ENCODE data around the gene UBE2M.
A peak's percentile ranks its signal among the peaks of the same experiment; 100 is the strongest.
"Not testable (repeated sequence)": the region's sequence is repeated elsewhere in the genome, so short reads cannot be mapped to it uniquely, and the experiment has no call there.

The UBE2M gene

GRCh38 chr19:58539169-58539559, 19.2 kb downstream of the UBE2M start:
- not testable (repeated sequence) for DNase-seq (ENCODE audit: low read depth, low spot score)

GRCh38 chr19:58538257-58539168, 19.9 kb downstream of the UBE2M start:
- peak; percentile 61 for DNase-seq (ENCODE audit: low read depth, low spot score)

GRCh38 chr19:58536852-58537798, 21.3 kb downstream of the UBE2M start:
- DNase-seq (ENCODE audit: low read depth, low spot score) = no peak

GRCh38 chr19:58535857-58536256, 22.6 kb downstream of the UBE2M start:
- DNase-seq (ENCODE audit: low read depth, low spot score) = no peak

- DNase-seq (ENCODE audit: low read depth, low spot score) = no peak
These were observed 27.2 kb downstream of the UBE2M start for GRCh38 chr19:58531034-58531840.

GRCh38 chr19:58529405-58529804, 29.0 kb downstream of the UBE2M start:
- no peak for DNase-seq (ENCODE audit: low read depth, low spot score)

- DNase-seq (ENCODE audit: low read depth, low spot score) = no peak
These were observed 35.7 kb downstream of the UBE2M start for GRCh38 chr19:58522709-58523108.

- DNase-seq (ENCODE audit: low read depth, low spot score) = no peak
These were observed 36.8 kb downstream of the UBE2M start for GRCh38 chr19:58521651-58522050.

GRCh38 chr19:58520257-58520599, 38.2 kb downstream of the UBE2M start:
- DNase-seq (ENCODE audit: low read depth, low spot score) = no peak

- DNase-seq (ENCODE audit: low read depth, low spot score) = peak; percentile 97
These were observed 38.8 kb downstream of the UBE2M start, which contains the start of gene ZBTB45 for GRCh38 chr19:58519355-58520256. Gene ZBTB45, minus strand, starts transcription at chr19:58519810. Its CDS starts 2,137 bp downstream, at chr19:58517673.

GRCh38 chr19:58519087-58519354, 39.4 kb downstream of the UBE2M start:
- DNase-seq (ENCODE audit: low read depth, low spot score) = peak; percentile 89

GRCh38 chr19:58518256-58519086, 39.9 kb downstream of the UBE2M start:
- DNase-seq (ENCODE audit: low read depth, low spot score) = no peak

- no peak for DNase-seq (ENCODE audit: low read depth, low spot score)
These were observed 41.2 kb downstream of the UBE2M start for GRCh38 chr19:58516964-58517833.

- DNase-seq (ENCODE audit: low read depth, low spot score) = no peak
These were observed 42.1 kb downstream of the UBE2M start for GRCh38 chr19:58516246-58516836.

GRCh38 chr19:58515259-58515658, 43.2 kb downstream of the UBE2M start:
- DNase-seq (ENCODE audit: low read depth, low spot score) = no peak

- no peak for DNase-seq (ENCODE audit: low read depth, low spot score)
These were observed 43.8 kb downstream of the UBE2M start for GRCh38 chr19:58514564-58515022.

- DNase-seq (ENCODE audit: low read depth, low spot score) = peak; percentile 96
These were observed 44.5 kb downstream of the UBE2M start for GRCh38 chr19:58513694-58514563.
